ENCODE measurements around the gene CABP4.

The CABP4 gene

GRCh38 chr11:67506426-67507051, 51.4 kb downstream of the CABP4 start:
- TF ChIP-seq, protein P1, sequence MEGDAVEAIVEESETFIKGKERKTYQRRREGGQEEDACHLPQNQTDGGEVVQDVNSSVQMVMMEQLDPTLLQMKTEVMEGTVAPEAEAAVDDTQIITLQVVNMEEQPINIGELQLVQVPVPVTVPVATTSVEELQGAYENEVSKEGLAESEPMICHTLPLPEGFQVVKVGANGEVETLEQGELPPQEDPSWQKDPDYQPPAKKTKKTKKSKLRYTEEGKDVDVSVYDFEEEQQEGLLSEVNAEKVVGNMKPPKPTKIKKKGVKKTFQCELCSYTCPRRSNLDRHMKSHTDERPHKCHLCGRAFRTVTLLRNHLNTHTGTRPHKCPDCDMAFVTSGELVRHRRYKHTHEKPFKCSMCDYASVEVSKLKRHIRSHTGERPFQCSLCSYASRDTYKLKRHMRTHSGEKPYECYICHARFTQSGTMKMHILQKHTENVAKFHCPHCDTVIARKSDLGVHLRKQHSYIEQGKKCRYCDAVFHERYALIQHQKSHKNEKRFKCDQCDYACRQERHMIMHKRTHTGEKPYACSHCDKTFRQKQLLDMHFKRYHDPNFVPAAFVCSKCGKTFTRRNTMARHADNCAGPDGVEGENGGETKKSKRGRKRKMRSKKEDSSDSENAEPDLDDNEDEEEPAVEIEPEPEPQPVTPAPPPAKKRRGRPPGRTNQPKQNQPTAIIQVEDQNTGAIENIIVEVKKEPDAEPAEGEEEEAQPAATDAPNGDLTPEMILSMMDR (IDR thresholded peaks at IDR 0.05; ENCODE audit: low read depth, low read length): no peak
- Histone ChIP-seq H3K36me3 (no peaks in the 10 kb centered on the region), H3K4me1 (peaks cover 6% of the 10 kb centered on the region; the same call in 1 of the 2 replicates), H3K4me3 (ENCODE audit: low read depth, low read length) (no peak overlapping the region), H3K27me3 (peaks cover 13% of the 10 kb centered on the region), H3K9me3 (no peaks in the 10 kb centered on the region)
- no peak for DNase-seq

- Histone ChIP-seq H3K36me3 (no peaks in the 10 kb centered on the region), H3K9me3 (no peaks in the 10 kb centered on the region), H3K4me3 (ENCODE audit: low read depth, low read length) (peak overlapping the region; percentile 81), H3K27me3 (peaks cover 22% of the 10 kb centered on the region), H3K4me1 (peaks cover 6% of the 10 kb centered on the region; the same call in 1 of the 2 replicates)
- DNase-seq: no peak
- TF ChIP-seq, protein P1 (IDR thresholded peaks at IDR 0.05; ENCODE audit: low read depth, low read length): no peak
Measured at GRCh38 chr11:67507242-67507863, 52.2 kb downstream of the CABP4 start.

DNA sequence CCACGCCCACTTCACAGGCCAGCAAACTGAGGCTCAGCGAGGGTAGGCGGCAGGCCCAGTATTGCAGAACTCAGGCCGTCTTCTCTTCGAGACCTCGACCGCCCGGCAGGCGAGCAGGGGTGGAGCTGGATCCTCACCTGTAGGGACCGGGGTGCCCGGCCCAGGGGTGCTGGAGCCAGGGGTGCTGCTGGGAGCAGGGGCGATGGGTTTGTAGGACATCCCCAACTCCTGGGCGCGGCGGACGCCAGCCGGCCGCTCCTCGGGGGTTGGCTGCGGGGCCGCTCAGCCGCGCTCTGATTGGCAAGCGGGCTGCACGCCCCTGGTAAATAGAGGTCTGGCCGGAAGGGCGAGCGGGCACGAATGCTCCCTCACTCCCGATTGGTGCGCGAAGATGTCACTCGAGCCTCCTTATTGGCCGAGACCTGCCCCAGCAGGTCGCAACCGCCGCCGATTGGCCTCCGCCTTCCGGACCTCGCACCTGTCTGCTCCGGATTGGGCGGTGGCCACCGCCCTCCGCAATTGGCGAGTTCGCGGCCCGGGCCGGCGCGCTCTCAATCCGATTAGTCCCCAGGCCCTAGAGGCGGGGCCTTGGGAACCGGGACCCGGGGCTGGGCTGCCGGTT, 52.8 kb downstream of the CABP4 start, which contains the start of gene CDK2AP2:
Gene CDK2AP2 (minus strand): TSS at position 299 of the 622 bp plus-strand sequence. CDS start 80 bp downstream, at position 219.
- Histone ChIP-seq H3K4me3 (ENCODE audit: low read depth, low read length) (peak within 1 kb of the TSS; percentile 81), H3K4me1 (peaks cover 6% of the 10 kb centered on the region; the same call in 1 of the 2 replicates), H3K36me3 (no peaks in the 10 kb centered on the region), H3K9me3 (no peaks in the 10 kb centered on the region), H3K27me3 (peaks cover 26% of the 10 kb centered on the region)
- peak; percentile 100 for DNase-seq
- TF ChIP-seq, protein P1 (IDR thresholded peaks at IDR 0.05; ENCODE audit: low read depth, low read length): no peak

GRCh38 chr11:67508486-67509121, 53.5 kb downstream of the CABP4 start:
- Histone ChIP-seq H3K36me3 (no peaks in the 10 kb centered on the region), H3K4me3 (ENCODE audit: low read depth, low read length) (peak overlapping the region; percentile 81), H3K9me3 (no peaks in the 10 kb centered on the region), H3K4me1 (peaks cover 6% of the 10 kb centered on the region; the same call in 1 of the 2 replicates), H3K27me3 (peaks cover 29% of the 10 kb centered on the region)
- DNase-seq: peak; percentile 99
- TF ChIP-seq, protein P1 (IDR thresholded peaks at IDR 0.05; ENCODE audit: low read depth, low read length): no peak

- Histone ChIP-seq H3K4me3 (ENCODE audit: low read depth, low read length) (no peak overlapping the region), H3K4me1 (peaks cover 6% of the 10 kb centered on the region; the same call in 1 of the 2 replicates), H3K27me3 (peaks cover 38% of the 10 kb centered on the region), H3K36me3 (no peaks in the 10 kb centered on the region), H3K9me3 (no peaks in the 10 kb centered on the region)
- TF ChIP-seq, protein P1 (IDR thresholded peaks at IDR 0.05; ENCODE audit: low read depth, low read length): no peak
- DNase-seq: no peak
Measured at GRCh38 chr11:67510023-67510345, 54.8 kb downstream of the CABP4 start.

All from BE2C (cell line).